Measurements from ENCODE around the gene CAPN5.
A peak's percentile ranks its signal among the peaks of the same experiment; 100 is the strongest.

The CAPN5 gene

GRCh38 chr11:77114089-77114463, 47.3 kb downstream of the CAPN5 start:
- Histone ChIP-seq H3K79me2 (ENCODE audit: control insufficient read depth, insufficient read depth, low read length, poor library complexity) (no peaks in the 10 kb centered on the region), H4K8ac (ENCODE audit: low read depth, low read length) (no peak overlapping the region), H3K9ac (ENCODE audit: low read length) (no peak overlapping the region), H3K4me1 (ENCODE audit: control insufficient read depth in 1 of 2, insufficient read depth in 2 of 2, low read length in 2 of 2) (no peaks in the 10 kb centered on the region), H3K36me3 (ENCODE audit: control insufficient read depth in 1 of 2, insufficient read depth in 2 of 2, low read length in 2 of 2) (no peaks in the 10 kb centered on the region), H3K23ac (ENCODE audit: low read length) (no peak overlapping the region), H3K14ac (ENCODE audit: low read length) (no peak overlapping the region), H3K18ac (ENCODE audit: low read length) (no peak overlapping the region), H4K91ac (ENCODE audit: low read depth, low read length) (no peak overlapping the region), H3K9me3 (ENCODE audit: insufficient read depth, low read depth, low read length) (peaks cover 2% of the 10 kb centered on the region), H3K27me3 (ENCODE audit: insufficient read depth, low read length) (no peaks in the 10 kb centered on the region), H2AFZ (ENCODE audit: insufficient read depth, low read length, poor library complexity) (no peak overlapping the region), H3K4ac (ENCODE audit: low read depth, low read length) (no peak overlapping the region), H2BK120ac (ENCODE audit: insufficient read depth, low read length, poor library complexity) (no peak overlapping the region), H2AK5ac (ENCODE audit: low read length) (no peak overlapping the region), H2BK5ac (ENCODE audit: low read depth, low read length, poor library complexity) (no peak overlapping the region), H2BK12ac (ENCODE audit: low read length) (no peak overlapping the region), H3K4me2 (ENCODE audit: low read length) (no peak overlapping the region), H3K4me3 (ENCODE audit: low read depth, low read length) (peak overlapping the region; percentile 37), H4K12ac (ENCODE audit: low read depth, low read length) (no peak overlapping the region), H3K79me1 (ENCODE audit: low read length) (no peaks in the 10 kb centered on the region), H3K27ac (ENCODE audit: low read depth, low read length) (no peak overlapping the region)
- no peak for DNase-seq
- WGBS (ENCODE audit: extremely low coverage, insufficient coverage, insufficient read length): no CpG with 5 or more reads among the region's 13 CpGs

- Histone ChIP-seq H3K23ac (ENCODE audit: low read length) (no peak overlapping the region), H3K14ac (ENCODE audit: low read length) (no peak overlapping the region), H2AK5ac (ENCODE audit: low read length) (no peak overlapping the region), H3K36me3 (ENCODE audit: control insufficient read depth in 1 of 2, insufficient read depth in 2 of 2, low read length in 2 of 2) (no peaks in the 10 kb centered on the region), H3K4me3 (ENCODE audit: low read depth, low read length) (no peak overlapping the region), H3K27me3 (ENCODE audit: insufficient read depth, low read length) (no peaks in the 10 kb centered on the region), H3K27ac (ENCODE audit: low read depth, low read length) (no peak overlapping the region), H4K91ac (ENCODE audit: low read depth, low read length) (no peak overlapping the region), H3K18ac (ENCODE audit: low read length) (no peak overlapping the region), H3K4ac (ENCODE audit: low read depth, low read length) (no peak overlapping the region), H3K4me2 (ENCODE audit: low read length) (no peak overlapping the region), H4K12ac (ENCODE audit: low read depth, low read length) (no peak overlapping the region), H4K8ac (ENCODE audit: low read depth, low read length) (no peak overlapping the region), H3K4me1 (ENCODE audit: control insufficient read depth in 1 of 2, insufficient read depth in 2 of 2, low read length in 2 of 2) (no peaks in the 10 kb centered on the region), H2AFZ (ENCODE audit: insufficient read depth, low read length, poor library complexity) (no peak overlapping the region), H2BK12ac (ENCODE audit: low read length) (no peak overlapping the region), H3K79me2 (ENCODE audit: control insufficient read depth, insufficient read depth, low read length, poor library complexity) (no peaks in the 10 kb centered on the region), H3K9me3 (ENCODE audit: insufficient read depth, low read depth, low read length) (peaks cover 2% of the 10 kb centered on the region), H2BK5ac (ENCODE audit: low read depth, low read length, poor library complexity) (no peak overlapping the region), H3K79me1 (ENCODE audit: low read length) (no peaks in the 10 kb centered on the region), H2BK120ac (ENCODE audit: insufficient read depth, low read length, poor library complexity) (no peak overlapping the region), H3K9ac (ENCODE audit: low read length) (no peak overlapping the region)
- WGBS (ENCODE audit: extremely low coverage, insufficient coverage, insufficient read length): no CpG with 5 or more reads among the region's 16 CpGs
- DNase-seq: no peak
Observed at GRCh38 chr11:77115181-77115611, 48.4 kb downstream of the CAPN5 start.

- H3K4me1 ChIP-seq (ENCODE audit: control insufficient read depth in 1 of 2, insufficient read depth in 2 of 2, low read length in 2 of 2): no peaks in the 10 kb centered on the region
- no peak overlapping the region for H3K27ac ChIP-seq (ENCODE audit: low read depth, low read length)
- no peak overlapping the region for H2BK120ac ChIP-seq (ENCODE audit: insufficient read depth, low read length, poor library complexity)
- no peak overlapping the region for H2BK12ac ChIP-seq (ENCODE audit: low read length)
- H3K79me1 ChIP-seq (ENCODE audit: low read length): no peaks in the 10 kb centered on the region
- H4K91ac ChIP-seq (ENCODE audit: low read depth, low read length): no peak overlapping the region
- H3K18ac ChIP-seq (ENCODE audit: low read length): no peak overlapping the region
- H4K8ac ChIP-seq (ENCODE audit: low read depth, low read length): no peak overlapping the region
- no peak overlapping the region for H2BK5ac ChIP-seq (ENCODE audit: low read depth, low read length, poor library complexity)
- H3K4me3 ChIP-seq (ENCODE audit: low read depth, low read length): no peak overlapping the region
- no peak for DNase-seq
- no peak overlapping the region for H2AK5ac ChIP-seq (ENCODE audit: low read length)
- no peak overlapping the region for H3K14ac ChIP-seq (ENCODE audit: low read length)
- H3K79me2 ChIP-seq (ENCODE audit: control insufficient read depth, insufficient read depth, low read length, poor library complexity): no peaks in the 10 kb centered on the region
- H3K4me2 ChIP-seq (ENCODE audit: low read length): no peak overlapping the region
- no peak overlapping the region for H2AFZ ChIP-seq (ENCODE audit: insufficient read depth, low read length, poor library complexity)
- H3K36me3 ChIP-seq (ENCODE audit: control insufficient read depth in 1 of 2, insufficient read depth in 2 of 2, low read length in 2 of 2): no peaks in the 10 kb centered on the region
- H3K23ac ChIP-seq (ENCODE audit: low read length): no peak overlapping the region
- no CpG with 5 or more reads among the region's 15 CpGs for WGBS (ENCODE audit: extremely low coverage, insufficient coverage, insufficient read length)
- H3K27me3 ChIP-seq (ENCODE audit: insufficient read depth, low read length): no peaks in the 10 kb centered on the region
- H4K12ac ChIP-seq (ENCODE audit: low read depth, low read length): no peak overlapping the region
- peaks cover 2% of the 10 kb centered on the region for H3K9me3 ChIP-seq (ENCODE audit: insufficient read depth, low read depth, low read length)
- no peak overlapping the region for H3K4ac ChIP-seq (ENCODE audit: low read depth, low read length)
- no peak overlapping the region for H3K9ac ChIP-seq (ENCODE audit: low read length)
Observed at GRCh38 chr11:77115956-77116355, 49.2 kb downstream of the CAPN5 start.

GRCh38 chr11:77117492-77117891, 50.7 kb downstream of the CAPN5 start:
- no peaks in the 10 kb centered on the region for H3K79me2 ChIP-seq (ENCODE audit: control insufficient read depth, insufficient read depth, low read length, poor library complexity)
- DNase-seq: no peak

More at GRCh38 chr11:77117492-77117891, 50.7 kb downstream of the CAPN5 start:
- Histone ChIP-seq H3K9me3 (ENCODE audit: insufficient read depth, low read depth, low read length) (peaks cover 2% of the 10 kb centered on the region), H2BK5ac (ENCODE audit: low read depth, low read length, poor library complexity) (no peak overlapping the region), H2AK5ac (ENCODE audit: low read length) (no peak overlapping the region), H4K91ac (ENCODE audit: low read depth, low read length) (no peak overlapping the region), H4K12ac (ENCODE audit: low read depth, low read length) (no peak overlapping the region), H3K27me3 (ENCODE audit: insufficient read depth, low read length) (no peaks in the 10 kb centered on the region), H2AFZ (ENCODE audit: insufficient read depth, low read length, poor library complexity) (no peak overlapping the region), H2BK12ac (ENCODE audit: low read length) (no peak overlapping the region), H3K36me3 (ENCODE audit: control insufficient read depth in 1 of 2, insufficient read depth in 2 of 2, low read length in 2 of 2) (peaks cover 0 to under 1% of the 10 kb centered on the region in 2 experiments), H3K79me1 (ENCODE audit: low read length) (no peaks in the 10 kb centered on the region), H4K8ac (ENCODE audit: low read depth, low read length) (no peak overlapping the region), H3K23ac (ENCODE audit: low read length) (no peak overlapping the region), H3K4ac (ENCODE audit: low read depth, low read length) (no peak overlapping the region), H3K4me1 (ENCODE audit: control insufficient read depth in 1 of 2, insufficient read depth in 2 of 2, low read length in 2 of 2) (no peaks in the 10 kb centered on the region), H3K14ac (ENCODE audit: low read length) (no peak overlapping the region), H3K4me3 (ENCODE audit: low read depth, low read length) (no peak overlapping the region), H2BK120ac (ENCODE audit: insufficient read depth, low read length, poor library complexity) (no peak overlapping the region), H3K18ac (ENCODE audit: low read length) (no peak overlapping the region), H3K27ac (ENCODE audit: low read depth, low read length) (no peak overlapping the region), H3K9ac (ENCODE audit: low read length) (no peak overlapping the region), H3K4me2 (ENCODE audit: low read length) (no peak overlapping the region)
- WGBS (ENCODE audit: extremely low coverage, insufficient coverage, insufficient read length): no CpG with 5 or more reads among the region's 7 CpGs
